Measurements from ENCODE around the gene RPTOR.

RPTOR gene

DNA sequence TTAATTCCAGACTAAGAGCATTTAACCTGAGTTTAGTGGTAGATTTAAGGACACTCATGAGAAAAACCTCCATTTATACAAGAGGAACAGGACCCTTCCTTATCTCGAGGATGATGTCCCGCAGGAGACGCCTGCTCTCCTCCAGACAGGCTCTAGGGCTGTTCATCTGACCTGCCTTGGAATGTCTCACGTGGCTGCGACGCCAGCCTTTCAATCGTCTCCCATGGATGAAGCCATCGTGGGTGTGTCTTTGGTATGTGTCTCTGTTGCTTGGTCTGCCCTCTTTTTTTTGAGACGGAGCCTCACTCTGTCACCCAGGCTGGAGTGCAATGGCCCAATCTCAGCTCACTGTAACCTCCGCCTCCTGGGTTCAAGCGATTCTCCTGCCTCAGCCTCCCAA is 463.5 kb downstream of the RPTOR start:
- Histone ChIP-seq H3K27ac (ENCODE audit: low read length) (no peak overlapping the region), H2AFZ (ENCODE audit: low read depth, low read length) (no peak overlapping the region), H3K9me3 (ENCODE audit: insufficient read depth, low read length, severe bottlenecking) (no peaks in the 10 kb centered on the region), H4K20me1 (ENCODE audit: insufficient read depth, low read length) (peaks cover 3% of the 10 kb centered on the region; the same call in 1 of the 2 replicates), H3K27me3 (ENCODE audit: insufficient read depth, low read length, poor library complexity) (peaks cover 27% of the 10 kb centered on the region), H3K4me2 (ENCODE audit: insufficient read depth, low read length) (no peak overlapping the region), H3K36me3 (ENCODE audit: insufficient read depth, low read length) (no peaks in the 10 kb centered on the region), H3K79me2 (ENCODE audit: insufficient read depth, low read length) (no peaks in the 10 kb centered on the region), H3K4me1 (ENCODE audit: insufficient read depth, low read length) (peaks cover 4% of the 10 kb centered on the region), H3K4me3 (ENCODE audit: low read depth in 1 of 2, low read length in 2 of 2) (no peak overlapping the region), H3K9ac (ENCODE audit: low read depth, low read length) (no peak overlapping the region)
- DNase-seq, result no peak
- TF ChIP-seq, protein P1, sequence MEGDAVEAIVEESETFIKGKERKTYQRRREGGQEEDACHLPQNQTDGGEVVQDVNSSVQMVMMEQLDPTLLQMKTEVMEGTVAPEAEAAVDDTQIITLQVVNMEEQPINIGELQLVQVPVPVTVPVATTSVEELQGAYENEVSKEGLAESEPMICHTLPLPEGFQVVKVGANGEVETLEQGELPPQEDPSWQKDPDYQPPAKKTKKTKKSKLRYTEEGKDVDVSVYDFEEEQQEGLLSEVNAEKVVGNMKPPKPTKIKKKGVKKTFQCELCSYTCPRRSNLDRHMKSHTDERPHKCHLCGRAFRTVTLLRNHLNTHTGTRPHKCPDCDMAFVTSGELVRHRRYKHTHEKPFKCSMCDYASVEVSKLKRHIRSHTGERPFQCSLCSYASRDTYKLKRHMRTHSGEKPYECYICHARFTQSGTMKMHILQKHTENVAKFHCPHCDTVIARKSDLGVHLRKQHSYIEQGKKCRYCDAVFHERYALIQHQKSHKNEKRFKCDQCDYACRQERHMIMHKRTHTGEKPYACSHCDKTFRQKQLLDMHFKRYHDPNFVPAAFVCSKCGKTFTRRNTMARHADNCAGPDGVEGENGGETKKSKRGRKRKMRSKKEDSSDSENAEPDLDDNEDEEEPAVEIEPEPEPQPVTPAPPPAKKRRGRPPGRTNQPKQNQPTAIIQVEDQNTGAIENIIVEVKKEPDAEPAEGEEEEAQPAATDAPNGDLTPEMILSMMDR (IDR thresholded peaks at IDR 0.05; ENCODE audit: borderline replicate concordance, extremely low read depth, low read length, poor library complexity, severe bottlenecking), result no peak
- TF ChIP-seq EZH2 (IDR thresholded peaks at IDR 0.05; ENCODE audit: borderline replicate concordance, low read depth, low read length, severe bottlenecking), result no peak
- ATAC-seq (ENCODE audit: insufficient read depth, low read depth), result no peak

DNA sequence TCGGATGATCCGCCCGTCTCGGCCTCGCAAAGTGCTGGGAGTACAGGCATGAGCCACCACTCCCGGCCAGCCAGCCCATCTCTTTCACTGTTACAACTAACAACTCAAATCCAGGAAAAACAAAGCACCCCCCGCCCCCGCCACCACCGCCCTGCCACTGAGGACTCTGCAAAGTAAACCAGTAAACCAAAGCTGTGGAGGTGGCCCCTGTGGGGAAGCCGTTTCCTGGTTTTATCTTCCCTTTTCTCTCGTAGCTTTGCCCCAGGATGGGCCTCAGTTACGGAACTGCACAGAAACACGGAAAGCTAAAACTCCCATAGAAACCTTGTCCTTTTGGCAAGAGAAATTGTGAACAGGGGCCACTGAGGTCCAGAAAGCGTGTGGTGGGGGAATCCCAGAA is 464.5 kb downstream of the RPTOR start:
- DNase-seq (no peak), ATAC-seq (ENCODE audit: insufficient read depth, low read depth) (no peak)
- no peak overlapping the region for H3K4me2 ChIP-seq (ENCODE audit: insufficient read depth, low read length)
- H3K79me2 ChIP-seq (ENCODE audit: insufficient read depth, low read length), result no peaks in the 10 kb centered on the region
- no peak overlapping the region for H2AFZ ChIP-seq (ENCODE audit: low read depth, low read length)
- no peaks in the 10 kb centered on the region for H3K9me3 ChIP-seq (ENCODE audit: insufficient read depth, low read length, severe bottlenecking)
- peaks cover 3% of the 10 kb centered on the region; the same call in 1 of the 2 replicates for H4K20me1 ChIP-seq (ENCODE audit: insufficient read depth, low read length)
- H3K4me3 ChIP-seq (ENCODE audit: low read depth in 1 of 2, low read length in 2 of 2), result no peak overlapping the region
- no peaks in the 10 kb centered on the region for H3K36me3 ChIP-seq (ENCODE audit: insufficient read depth, low read length)
- no peak overlapping the region for H3K9ac ChIP-seq (ENCODE audit: low read depth, low read length)
- H3K4me1 ChIP-seq (ENCODE audit: insufficient read depth, low read length), result no peaks in the 10 kb centered on the region
- no peak overlapping the region for H3K27ac ChIP-seq (ENCODE audit: low read length)
- TF ChIP-seq EZH2 (IDR thresholded peaks at IDR 0.05; ENCODE audit: borderline replicate concordance, low read depth, low read length, severe bottlenecking), result no peak
- TF ChIP-seq, protein P1 (IDR thresholded peaks at IDR 0.05; ENCODE audit: borderline replicate concordance, extremely low read depth, low read length, poor library complexity, severe bottlenecking), result no peak
- peaks cover 19% of the 10 kb centered on the region for H3K27me3 ChIP-seq (ENCODE audit: insufficient read depth, low read length, poor library complexity)

GRCh38 chr17:81010935-81011334 is 466.3 kb downstream of the RPTOR start:
- Histone ChIP-seq H4K20me1 (ENCODE audit: insufficient read depth, low read length) (no peaks in the 10 kb centered on the region), H3K9ac (ENCODE audit: low read depth, low read length) (no peak overlapping the region), H3K27me3 (ENCODE audit: insufficient read depth, low read length, poor library complexity) (peaks cover 8% of the 10 kb centered on the region), H3K79me2 (ENCODE audit: insufficient read depth, low read length) (no peaks in the 10 kb centered on the region), H3K4me1 (ENCODE audit: insufficient read depth, low read length) (no peaks in the 10 kb centered on the region), H2AFZ (ENCODE audit: low read depth, low read length) (no peak overlapping the region), H3K4me2 (ENCODE audit: insufficient read depth, low read length) (no peak overlapping the region), H3K36me3 (ENCODE audit: insufficient read depth, low read length) (no peaks in the 10 kb centered on the region), H3K4me3 (ENCODE audit: low read depth in 1 of 2, low read length in 2 of 2) (no peak overlapping the region), H3K27ac (ENCODE audit: low read length) (no peak overlapping the region), H3K9me3 (ENCODE audit: insufficient read depth, low read length, severe bottlenecking) (no peaks in the 10 kb centered on the region)
- no peak for ATAC-seq (ENCODE audit: insufficient read depth, low read depth)
- DNase-seq, result no peak
- no peak for TF ChIP-seq EZH2 (IDR thresholded peaks at IDR 0.05; ENCODE audit: borderline replicate concordance, low read depth, low read length, severe bottlenecking)
- TF ChIP-seq, protein P1 (IDR thresholded peaks at IDR 0.05; ENCODE audit: borderline replicate concordance, extremely low read depth, low read length, poor library complexity, severe bottlenecking), result no peak

GRCh38 chr17:81011951-81012350 is 467.3 kb downstream of the RPTOR start:
- no peaks in the 10 kb centered on the region for H4K20me1 ChIP-seq (ENCODE audit: insufficient read depth, low read length)
- H3K4me2 ChIP-seq (ENCODE audit: insufficient read depth, low read length), result no peak overlapping the region
- ATAC-seq (ENCODE audit: insufficient read depth, low read depth), result no peak

More at GRCh38 chr17:81011951-81012350, 467.3 kb downstream of the RPTOR start:
- no peak overlapping the region for H3K4me3 ChIP-seq (ENCODE audit: low read depth in 1 of 2, low read length in 2 of 2)
- no peak overlapping the region for H3K27ac ChIP-seq (ENCODE audit: low read length)
- no peaks in the 10 kb centered on the region for H3K9me3 ChIP-seq (ENCODE audit: insufficient read depth, low read length, severe bottlenecking)
- H3K36me3 ChIP-seq (ENCODE audit: insufficient read depth, low read length), result no peaks in the 10 kb centered on the region
- no peak overlapping the region for H3K9ac ChIP-seq (ENCODE audit: low read depth, low read length)
- no peak overlapping the region for H2AFZ ChIP-seq (ENCODE audit: low read depth, low read length)
- H3K4me1 ChIP-seq (ENCODE audit: insufficient read depth, low read length), result peaks cover 3% of the 10 kb centered on the region
- peaks cover 2% of the 10 kb centered on the region for H3K27me3 ChIP-seq (ENCODE audit: insufficient read depth, low read length, poor library complexity)
- no peak for DNase-seq
- H3K79me2 ChIP-seq (ENCODE audit: insufficient read depth, low read length), result no peaks in the 10 kb centered on the region
- TF ChIP-seq, protein P1 (IDR thresholded peaks at IDR 0.05; ENCODE audit: borderline replicate concordance, extremely low read depth, low read length, poor library complexity, severe bottlenecking), result no peak
- no peak for TF ChIP-seq EZH2 (IDR thresholded peaks at IDR 0.05; ENCODE audit: borderline replicate concordance, low read depth, low read length, severe bottlenecking)
